Femur (tissue), 1 donor: ENCODE results near the gene ATP8B3.

Experiments
- DNase-seq: peaks from one replicate; pipeline ENCODE4 v3.0.0-alpha.2; 2017

Gene ATP8B3

GRCh38 chr19:1790054-1790792 is 21.9 kb downstream of the ATP8B3 start:
- DNase-seq, result no peak

- DNase-seq, result no peak
Measured at GRCh38 chr19:1789261-1790041, 22.6 kb downstream of the ATP8B3 start.

- no peak for DNase-seq
Measured at GRCh38 chr19:1787116-1787515, 25.0 kb downstream of the ATP8B3 start.

- no peak for DNase-seq
Measured at GRCh38 chr19:1786668-1787067, 25.4 kb downstream of the ATP8B3 start.

- no peak for DNase-seq
Measured at GRCh38 chr19:1785310-1785709, 26.8 kb downstream of the ATP8B3 start.

GRCh38 chr19:1783874-1784273 is 28.2 kb downstream of the ATP8B3 start:
- no peak for DNase-seq

GRCh38 chr19:1783354-1783753 is 28.7 kb downstream of the ATP8B3 start:
- no peak for DNase-seq

GRCh38 chr19:1782521-1782920 is 29.6 kb downstream of the ATP8B3 start:
- DNase-seq, result no peak

- DNase-seq, result no peak
Measured at GRCh38 chr19:1780272-1780958, 31.7 kb downstream of the ATP8B3 start.

GRCh38 chr19:1779574-1779973 is 32.5 kb downstream of the ATP8B3 start:
- DNase-seq, result no peak

- DNase-seq, result no peak
Measured at GRCh38 chr19:1777149-1777548, 34.9 kb downstream of the ATP8B3 start.

GRCh38 chr19:1776606-1777147 is 35.4 kb downstream of the ATP8B3 start:
- DNase-seq, result no peak

- DNase-seq, result no peak
Measured at GRCh38 chr19:1775951-1776605, 36.0 kb downstream of the ATP8B3 start.

- DNase-seq, result no peak
Measured at GRCh38 chr19:1774989-1775772, 36.9 kb downstream of the ATP8B3 start.

- DNase-seq, result no peak
Measured at GRCh38 chr19:1773184-1773583, 38.9 kb downstream of the ATP8B3 start.

GRCh38 chr19:1770866-1771576 is 41.1 kb downstream of the ATP8B3 start:
- DNase-seq, result no peak

- DNase-seq, result no peak
Measured at GRCh38 chr19:1769645-1769985, 42.5 kb downstream of the ATP8B3 start.

- no peak for DNase-seq
Measured at GRCh38 chr19:1768918-1769644, 43.0 kb downstream of the ATP8B3 start.

- DNase-seq, result no peak
Measured at GRCh38 chr19:1768248-1768647, 43.8 kb downstream of the ATP8B3 start.

GRCh38 chr19:1767464-1767933 is 44.6 kb downstream of the ATP8B3 start:
- peak; percentile 69 for DNase-seq
